ENCODE measurements around the gene MGAT5B. TPM values are rescaled to one million over a fixed set of nuclear protein-coding genes. Genes with fewer than 3 reads are reported as not detected.

The MGAT5B gene
- total RNA-seq, 1 donor from 2014 or later: 6.3 TPM

- Mint-ChIP-seq H3K36me3 (ENCODE audit: low read depth, unreplicated experiment) (peaks cover 6% of the 10 kb centered on the region), H3K27ac (ENCODE audit: unreplicated experiment) (no peak overlapping the region), H3K4me3 (ENCODE audit: unreplicated experiment) (no peak overlapping the region), H3K27me3 (ENCODE audit: low read depth, unreplicated experiment) (peaks cover 8% of the 10 kb centered on the region), H3K9me3 (ENCODE audit: unreplicated experiment) (peaks cover 7% of the 10 kb centered on the region), H3K4me1 (ENCODE audit: low read depth, unreplicated experiment) (no peaks in the 10 kb centered on the region)
- H3K9ac ChIP-seq (ENCODE audit: low read length): no peak overlapping the region
- no peaks in the 10 kb centered on the region for H3K4me1 ChIP-seq (ENCODE audit: insufficient read depth, low read length)
- no peaks in the 10 kb centered on the region for H4K20me1 ChIP-seq (ENCODE audit: insufficient read depth, low read length)
- DNase-seq (ENCODE audit: low read depth) (no peak), FAIRE-seq (no peak)
- H2AFZ ChIP-seq (ENCODE audit: low read depth, low read length): no peak overlapping the region
- no peak overlapping the region for H3K4me3 ChIP-seq (ENCODE audit: insufficient read depth, low read depth, low read length)
- no peaks in the 10 kb centered on the region for H3K27me3 ChIP-seq (ENCODE audit: insufficient read depth, low read length)
- no peaks in the 10 kb centered on the region for H3K79me2 ChIP-seq (ENCODE audit: insufficient read depth, low read length)
- H3K27ac ChIP-seq (ENCODE audit: low read depth, low read length): no peak overlapping the region
- H3K36me3 ChIP-seq (ENCODE audit: insufficient read depth, low read length): no peaks in the 10 kb centered on the region
- no peak for TF ChIP-seq EZH2 (IDR thresholded peaks at IDR 0.05; ENCODE audit: insufficient read depth, low read length)
- TF ChIP-seq CTCF (IDR thresholded peaks at IDR 0.05; ENCODE audit: insufficient read depth, low read depth, low read length): no peak
- H3K4me2 ChIP-seq (ENCODE audit: low read length): no peak overlapping the region
- H3K9me3 ChIP-seq (ENCODE audit: insufficient read depth, low read depth, low read length): peaks cover 3% of the 10 kb centered on the region
These were observed 26.6 kb downstream of the MGAT5B start for GRCh38 chr17:76894842-76895241.

GRCh38 chr17:76897023-76897422 lies 28.8 kb downstream of the MGAT5B start:
- Mint-ChIP-seq H3K4me1 (ENCODE audit: low read depth, unreplicated experiment) (no peaks in the 10 kb centered on the region), H3K9me3 (ENCODE audit: unreplicated experiment) (peaks cover 7% of the 10 kb centered on the region), H3K27me3 (ENCODE audit: low read depth, unreplicated experiment) (peaks cover 11% of the 10 kb centered on the region), H3K36me3 (ENCODE audit: low read depth, unreplicated experiment) (peaks cover 6% of the 10 kb centered on the region), H3K4me3 (ENCODE audit: unreplicated experiment) (no peak overlapping the region), H3K27ac (ENCODE audit: unreplicated experiment) (no peak overlapping the region)
- Histone ChIP-seq H3K27ac (ENCODE audit: low read depth, low read length) (no peak overlapping the region), H3K4me2 (ENCODE audit: low read length) (no peak overlapping the region), H3K36me3 (ENCODE audit: insufficient read depth, low read length) (no peaks in the 10 kb centered on the region), H3K9me3 (ENCODE audit: insufficient read depth, low read depth, low read length) (peaks cover 3% of the 10 kb centered on the region), H3K4me1 (ENCODE audit: insufficient read depth, low read length) (no peaks in the 10 kb centered on the region), H3K9ac (ENCODE audit: low read length) (no peak overlapping the region), H3K27me3 (ENCODE audit: insufficient read depth, low read length) (no peaks in the 10 kb centered on the region), H2AFZ (ENCODE audit: low read depth, low read length) (no peak overlapping the region), H4K20me1 (ENCODE audit: insufficient read depth, low read length) (peaks cover 4% of the 10 kb centered on the region), H3K4me3 (ENCODE audit: insufficient read depth, low read depth, low read length) (no peak overlapping the region), H3K79me2 (ENCODE audit: insufficient read depth, low read length) (no peaks in the 10 kb centered on the region)
- TF ChIP-seq EZH2 (IDR thresholded peaks at IDR 0.05; ENCODE audit: insufficient read depth, low read length) (no peak), CTCF (IDR thresholded peaks at IDR 0.05; ENCODE audit: insufficient read depth, low read depth, low read length) (no peak)
- FAIRE-seq: no peak
- no peak for DNase-seq (ENCODE audit: low read depth)

GRCh38 chr17:76899414-76899813 lies 31.2 kb downstream of the MGAT5B start:
- H3K27me3 ChIP-seq (ENCODE audit: insufficient read depth, low read length): no peaks in the 10 kb centered on the region
- peaks cover 14% of the 10 kb centered on the region for H3K27me3 Mint-ChIP-seq (ENCODE audit: low read depth, unreplicated experiment)
- no peaks in the 10 kb centered on the region for H3K4me1 Mint-ChIP-seq (ENCODE audit: low read depth, unreplicated experiment)
- H3K27ac Mint-ChIP-seq (ENCODE audit: unreplicated experiment): no peak overlapping the region
- no peak overlapping the region for H3K4me2 ChIP-seq (ENCODE audit: low read length)
- no peak overlapping the region for H3K27ac ChIP-seq (ENCODE audit: low read depth, low read length)
- peaks cover 3% of the 10 kb centered on the region for H3K9me3 ChIP-seq (ENCODE audit: insufficient read depth, low read depth, low read length)
- no peaks in the 10 kb centered on the region for H3K4me1 ChIP-seq (ENCODE audit: insufficient read depth, low read length)
- no peak overlapping the region for H3K4me3 Mint-ChIP-seq (ENCODE audit: unreplicated experiment)
- peaks cover 8% of the 10 kb centered on the region for H3K36me3 Mint-ChIP-seq (ENCODE audit: low read depth, unreplicated experiment)
- H3K36me3 ChIP-seq (ENCODE audit: insufficient read depth, low read length): no peaks in the 10 kb centered on the region
- TF ChIP-seq CTCF (IDR thresholded peaks at IDR 0.05; ENCODE audit: insufficient read depth, low read depth, low read length) (no peak), EZH2 (IDR thresholded peaks at IDR 0.05; ENCODE audit: insufficient read depth, low read length) (no peak)
- no peaks in the 10 kb centered on the region for H3K79me2 ChIP-seq (ENCODE audit: insufficient read depth, low read length)
- H3K9ac ChIP-seq (ENCODE audit: low read length): no peak overlapping the region
- FAIRE-seq (no peak), DNase-seq (ENCODE audit: low read depth) (no peak)
- no peak overlapping the region for H2AFZ ChIP-seq (ENCODE audit: low read depth, low read length)
- peaks cover 5% of the 10 kb centered on the region for H4K20me1 ChIP-seq (ENCODE audit: insufficient read depth, low read length)
- H3K9me3 Mint-ChIP-seq (ENCODE audit: unreplicated experiment): peaks cover 6% of the 10 kb centered on the region
- H3K4me3 ChIP-seq (ENCODE audit: insufficient read depth, low read depth, low read length): no peak overlapping the region

All from astrocyte (in vitro differentiated cells and primary cell).